Adrenal gland (tissue), 5 donors: Measurements from ENCODE around the gene TUBD1.

ENCODE experiments used
- CTCF ChIP-seq, 6 experiments: fragments of 450-650 bp in 4 of 6; fragments of 200-600 bp in 2 of 6; sonication (generic) in 1 of 6; IDR thresholded peaks; 1 replicate in 5 of 6; 2 replicates in 1 of 6; pipeline versions ENCODE4 v1.5.1 to v1.8.0; 2016 to 2021; ENCODE audit warnings: antibody characterized with exemption in 6 of 6, mild to moderate bottlenecking in 2 of 6, moderate library complexity in 1 of 6
- POLR2A ChIP-seq, 2 donors: fragments of 450-650 bp; IDR thresholded peaks; one replicate each; pipeline ENCODE4 v1.6.1; 2017; ENCODE audit warnings: antibody characterized with exemption in 2 of 2, mild to moderate bottlenecking in 2 of 2, moderate library complexity in 1 of 2
- donor health status: DM: no; HTN: no; CAD: no.

GRCh38 chr17:59848778-59849177, 44.0 kb downstream of the TUBD1 start:
- no peak for TF ChIP-seq CTCF (IDR thresholded peaks at IDR 0.05)
- TF ChIP-seq POLR2A (IDR thresholded peaks at IDR 0.05), result no peak
